22Rv1 (cell line): ENCODE data around the gene TK2.

ENCODE experiments used
- CTCF ChIP-seq: fragments of 450-650 bp; IDR thresholded peaks from 2 replicates; pipeline ENCODE4 v1.5.1; 2017; ENCODE audit warnings: mild to moderate bottlenecking
- ZFX ChIP-seq: fragments of 450-650 bp; IDR thresholded peaks from 2 replicates; pipeline ENCODE4 v1.6.1; 2017; ENCODE audit warnings: antibody characterized with exemption, borderline replicate concordance

- TF ChIP-seq CTCF (no peak), ZFX (no peak)
These were observed 60.1 kb downstream of the TK2 start for GRCh38 chr16:66489818-66490217.
